NCI-H2196 (cell line): ENCODE data around the gene PITHD1.
A peak's percentile ranks its signal among the peaks of the same experiment; 100 is the strongest.
"Not testable (repeated sequence)": the region's sequence is repeated elsewhere in the genome, so short reads cannot be mapped to it uniquely, and the experiment has no call there.

Source experiments
- DNase-seq: peaks from one replicate; lab custom pipeline; 2025; ENCODE audit not compliant: unreplicated experiment; lab: John Stamatoyannopoulos, UW

Gene PITHD1, protein sequence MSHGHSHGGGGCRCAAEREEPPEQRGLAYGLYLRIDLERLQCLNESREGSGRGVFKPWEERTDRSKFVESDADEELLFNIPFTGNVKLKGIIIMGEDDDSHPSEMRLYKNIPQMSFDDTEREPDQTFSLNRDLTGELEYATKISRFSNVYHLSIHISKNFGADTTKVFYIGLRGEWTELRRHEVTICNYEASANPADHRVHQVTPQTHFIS

GRCh38 chr1:23777979-23778814, at the start of gene PITHD1:
Gene PITHD1, plus strand, starts transcription at chr1:23778418. Its CDS starts 98 bp downstream, at chr1:23778516.
- DNase-seq: peak; percentile 92

- no peak for DNase-seq
Observed at GRCh38 chr1:23732363-23733224, 45.6 kb upstream of the PITHD1 start.

GRCh38 chr1:23733281-23733680, 44.9 kb upstream of the PITHD1 start:
- DNase-seq: not testable (repeated sequence)

- no peak for DNase-seq
Observed at GRCh38 chr1:23736437-23737134, 41.6 kb upstream of the PITHD1 start.

- DNase-seq: no peak
Observed at GRCh38 chr1:23741609-23742008, 36.6 kb upstream of the PITHD1 start.

DNA sequence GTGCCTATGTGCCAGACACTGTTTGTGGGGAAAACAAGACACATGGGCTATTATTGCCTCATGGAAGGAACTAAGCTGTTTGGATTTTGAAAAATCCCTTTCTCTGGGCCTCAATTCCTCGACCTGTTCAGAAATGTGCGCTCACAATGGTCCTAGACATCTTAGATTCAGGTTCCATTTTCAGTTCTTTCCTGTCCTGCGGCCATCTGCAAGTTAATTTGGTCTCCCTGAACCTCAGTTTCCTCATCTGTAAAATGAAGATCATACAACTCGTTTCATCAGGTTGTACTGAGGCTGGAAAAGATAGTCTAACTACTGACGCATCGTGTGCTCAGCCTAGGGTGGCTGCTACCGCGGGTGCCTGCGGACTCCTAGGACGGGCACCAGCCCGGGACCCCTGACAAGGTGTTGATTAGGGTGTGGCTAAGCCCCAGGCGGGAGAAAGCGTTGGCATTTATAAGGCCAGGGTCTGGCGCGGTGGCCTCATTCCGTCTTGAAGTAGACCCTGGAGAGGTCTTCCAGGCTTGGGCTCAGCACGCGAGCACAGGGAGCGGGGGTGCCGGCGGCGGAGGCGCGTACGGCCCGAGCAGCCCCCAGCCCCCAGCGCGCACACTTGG, 35.4 kb upstream of the PITHD1 start:
- no peak for DNase-seq

DNA sequence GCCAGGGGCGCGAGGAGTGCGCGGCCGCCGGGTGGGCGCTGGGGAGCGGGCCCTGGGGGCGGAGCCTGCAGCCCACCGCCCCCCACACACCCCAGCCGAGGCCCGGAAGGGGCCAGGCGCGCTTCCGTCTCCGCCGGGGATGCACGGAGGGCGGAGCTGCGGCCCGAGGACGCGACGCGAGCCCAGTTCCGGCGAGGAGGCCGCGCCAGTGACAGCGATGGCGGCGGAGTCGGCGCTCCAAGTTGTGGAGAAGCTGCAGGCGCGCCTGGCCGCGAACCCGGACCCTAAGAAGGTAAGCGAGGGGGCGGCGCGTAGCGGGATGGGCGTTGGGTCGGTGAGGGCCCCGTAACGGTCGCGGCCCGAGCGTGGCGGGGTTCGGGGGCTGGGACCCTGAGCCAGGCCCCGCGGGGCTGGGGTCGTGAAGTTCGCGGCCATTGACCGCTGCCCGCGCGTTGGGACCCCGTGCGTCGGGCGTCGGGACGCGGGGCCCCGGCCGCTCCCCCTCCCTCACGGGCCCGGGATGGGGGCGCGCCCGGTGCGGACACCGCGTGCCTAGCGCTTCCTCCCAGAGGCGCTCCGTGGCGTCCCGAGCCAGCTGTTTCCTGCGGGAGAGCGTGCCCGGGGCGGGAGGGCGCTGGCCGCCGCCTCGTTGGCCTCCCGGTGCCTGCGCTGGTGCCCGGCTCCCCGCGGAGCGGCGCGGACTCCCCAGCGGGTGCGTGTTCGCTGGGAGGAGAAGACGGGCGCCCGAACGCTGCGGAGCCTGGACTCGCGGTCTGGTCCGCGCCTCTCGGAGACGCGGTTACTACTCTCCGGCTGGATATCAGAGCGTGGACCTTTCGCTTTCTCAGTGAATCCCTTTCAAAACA, 34.7 kb upstream of the PITHD1 start, which contains the start of gene ELOA:
Gene ELOA, plus strand, starts transcription at position 185 of the 866 bp plus-strand sequence. Its CDS starts 33 bp downstream, at position 218.
- peak; percentile 77 for DNase-seq

- DNase-seq: peak; percentile 9
Observed at GRCh38 chr1:23745515-23745914, 32.7 kb upstream of the PITHD1 start.

DNA sequence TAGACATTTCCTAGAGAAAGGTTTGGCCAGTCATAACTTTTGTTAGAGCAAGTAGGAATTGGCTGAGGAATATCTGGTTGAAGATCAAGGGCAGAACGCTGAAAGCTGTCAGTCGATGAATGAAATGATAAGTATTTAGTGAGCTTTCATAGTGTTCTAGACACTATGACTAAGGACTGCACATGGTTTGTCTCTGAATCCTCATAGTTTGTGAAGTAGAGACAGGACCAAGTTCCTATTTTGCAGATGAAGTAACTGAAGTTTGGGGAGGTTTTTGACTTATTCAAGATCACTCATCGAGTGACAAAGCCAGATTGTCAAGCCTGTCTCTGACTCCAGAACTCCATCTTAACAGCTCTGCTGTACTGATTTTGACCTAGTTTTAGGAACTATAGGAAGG, 30.2 kb upstream of the PITHD1 start:
- DNase-seq: no peak

GRCh38 chr1:23751050-23751814, 27.0 kb upstream of the PITHD1 start:
- DNase-seq: peak; percentile 77

DNA sequence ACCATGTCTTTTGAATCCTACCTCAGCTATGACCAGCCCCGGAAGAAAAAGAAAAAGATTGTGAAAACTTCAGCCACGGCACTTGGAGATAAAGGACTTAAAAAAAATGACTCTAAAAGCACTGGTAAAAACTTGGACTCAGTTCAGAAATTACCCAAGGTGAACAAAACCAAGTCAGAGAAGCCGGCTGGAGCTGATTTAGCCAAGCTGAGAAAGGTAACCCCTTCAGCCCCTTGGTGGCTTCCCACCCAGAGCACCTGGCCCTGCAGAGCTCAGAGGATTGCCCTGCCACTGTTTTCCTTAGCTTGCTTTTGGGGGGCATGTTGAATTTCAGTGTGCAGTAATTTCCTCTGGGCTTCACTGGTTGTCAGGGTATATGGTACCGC, 26.4 kb upstream of the PITHD1 start:
- no peak for DNase-seq

DNA sequence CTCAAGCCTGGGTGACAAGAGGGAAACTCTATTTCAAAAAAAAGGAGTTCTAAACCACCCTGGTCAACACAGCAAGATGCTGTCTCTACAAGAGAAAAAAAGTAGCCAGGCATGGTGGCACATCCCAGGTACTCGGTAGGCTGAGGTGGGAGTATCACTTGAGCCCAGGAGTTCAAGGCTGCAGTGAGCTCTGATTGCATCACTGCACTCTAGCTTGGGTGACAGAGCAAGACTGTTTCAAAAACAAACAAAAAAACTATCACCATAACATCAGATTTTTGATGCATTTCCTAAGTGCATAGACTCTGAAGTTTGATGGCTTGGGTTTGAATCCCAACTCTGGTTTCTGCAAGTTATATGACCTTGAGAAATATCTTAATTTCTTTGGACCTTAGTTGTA, 25.3 kb upstream of the PITHD1 start:
- DNase-seq: no peak

- DNase-seq: no peak
Observed at GRCh38 chr1:23756676-23757075, 21.5 kb upstream of the PITHD1 start.

- DNase-seq: no peak
Observed at GRCh38 chr1:23757812-23758211, 20.4 kb upstream of the PITHD1 start.

GRCh38 chr1:23759277-23759676, 18.9 kb upstream of the PITHD1 start:
- DNase-seq: no peak

- no peak for DNase-seq
Observed at GRCh38 chr1:23763041-23763577, 15.1 kb upstream of the PITHD1 start.

- no peak for DNase-seq
Observed at GRCh38 chr1:23768733-23769132, 9.5 kb upstream of the PITHD1 start.

- peak; percentile 88 for DNase-seq
Observed at GRCh38 chr1:23772049-23772853, 6.0 kb upstream of the PITHD1 start.
